Ovary (tissue), 9 donors: Measurements from ENCODE around the gene SOHLH1. TPM values are rescaled to one million over a fixed set of nuclear protein-coding genes. Genes with fewer than 3 reads are reported as not detected.

Source experiments
- DNase-seq, 5 donors: peaks; one replicate each; pipeline ENCODE4 v3.0.0-alpha.2; 2019 to 2020
- H3K27ac ChIP-seq, 2 donors: fragments of 200-600 bp; one replicate each; pipeline versions ENCODE4 v1.5.1 to v1.8.0; 2019 to 2022
- H3K27me3 ChIP-seq: fragments of 200-600 bp; one replicate; pipeline ENCODE4 v1.8.0; 2022
- H3K36me3 ChIP-seq: fragments of 200-600 bp; sonication (generic); one replicate; pipeline ENCODE4 v1.5.1; 2019
- H3K4me1 ChIP-seq: one replicate; pipeline ENCODE4 v1.8.1; 2013; ENCODE audit warnings: mild to moderate bottlenecking, moderate library complexity; ENCODE audit not compliant: insufficient read depth
- H3K4me3 ChIP-seq: fragments of 200-600 bp; sonication (generic); one replicate; pipeline ENCODE4 v1.5.1; 2017
- H3K9me3 ChIP-seq, 2 donors: fragments of 200-600 bp in 1 of 2; sonication (generic) in 1 of 2; one replicate each; pipeline versions ENCODE4 v1.5.1 to v1.8.1; 2013 to 2019; ENCODE audit warnings: mild to moderate bottlenecking in 1 of 2, moderate library complexity in 1 of 2
- CTCF ChIP-seq, 3 donors: fragments of 450-650 bp in 2 of 3; fragments of 200-600 bp in 1 of 3; IDR thresholded peaks; one replicate each; pipeline versions ENCODE4 v1.5.1 to v1.8.0; 2016 to 2022; ENCODE audit warnings: antibody characterized with exemption in 3 of 3, mild to moderate bottlenecking in 1 of 3
- EP300 ChIP-seq: sonication (generic); formaldehyde crosslinking; IDR thresholded peaks from one replicate; pipeline ENCODE4 v1.6.1; 2017; ENCODE audit warnings: antibody characterized with exemption
- POLR2A ChIP-seq: fragments of 450-650 bp; IDR thresholded peaks from one replicate; pipeline ENCODE4 v1.6.1; 2017; ENCODE audit warnings: antibody characterized with exemption, mild to moderate bottlenecking, moderate library complexity
- WGBS, 3 donors: extraction: QIAGEN DNeasy Blood & Tissue Kit in 1 of 3; methylation state at CpG; one replicate each; pipeline versions ENCODE4 v1.1.5 to v1.1.7; 2013 to 2017; 5-methylcytosine and 5-hydroxymethylcytosine counted together
- intact Hi-C, 4 donors: fragments of 100-400 bp; cut with DNase I; formaldehyde crosslinking; loops; one replicate each; pipeline versions ENCODE4 v1.11.0 to v1.15.1; 2022 to 2023
- polyA plus RNA-seq, 2 donors: library from polyadenylated mRNA; stranded (reverse); fragments of 200-250 nt in 1 of 2; fragments of 350-450 nt in 1 of 2; fragmentation: Illumina TruSeq in 1 of 2; extraction: RNeasy Lipid Tissue Mini Kit (QIAGEN cat#74804) in 1 of 2; gene quantifications; one replicate each; pipeline ENCODE4 v1.2.3, GENCODE V29; 2013 to 2014
- total RNA-seq, 7 donors: library from RNA; depleted of rRNA in 2 of 7; stranded (reverse); fragments of >200 nt in 2 of 7; fragmentation: NEBNext Ultra II Directional in 3 of 7; extraction: Animal tissue kit (Norgen Biotek cat#: 25700) in 3 of 7; gene quantifications; one replicate each; pipeline versions ENCODE4 v1.1.0 to v1.2.4, GENCODE V29; 2016 to 2023
- donor health status: DM: no; HTN: no; CAD: no; lungs with moderate emphysema.
- donor health status: DM: no; HTN: no; CAD: no.
- donor health status: Bipolar disorder and iron deficiency.
- donor health status: DM: yes; HTN: yes; CAD: no.
- donor health status: DM: no; HTN: no; CAD: no.
- donor health status: DM: yes; HTN: yes; CAD: no.

Gene SOHLH1
- total and polyA plus RNA-seq, 9 donors = 0.17 to 0.36 TPM; not detected in 7

- H3K27ac ChIP-seq = no peak overlapping the region
- H3K4me3 ChIP-seq = no peak overlapping the region
- no peaks in the 10 kb centered on the region for H3K4me1 ChIP-seq
- intact Hi-C loops = no loop called here
- no peaks in the 10 kb centered on the region for H3K27me3 ChIP-seq
- WGBS, 3 donors = 89 to 96% (median 90%) methylated on average over 12 of the region's 12 CpGs
- no peak for TF ChIP-seq POLR2A
- TF ChIP-seq CTCF (IDR thresholded peaks at IDR 0.05) = no peak
- TF ChIP-seq EP300 = no peak
- no peak for DNase-seq
- no peaks in the 10 kb centered on the region for H3K9me3 ChIP-seq
- no peaks in the 10 kb centered on the region for H3K36me3 ChIP-seq
These were observed 32.2 kb upstream of the SOHLH1 start for GRCh38 chr9:135731454-135731853.

GRCh38 chr9:135729480-135729879 is 30.2 kb upstream of the SOHLH1 start:
- Histone ChIP-seq H3K27me3 (no peaks in the 10 kb centered on the region), H3K27ac (no peak overlapping the region), H3K4me3 (no peak overlapping the region), H3K4me1 (no peaks in the 10 kb centered on the region), H3K9me3 (no peaks in the 10 kb centered on the region), H3K36me3 (no peaks in the 10 kb centered on the region)
- intact Hi-C loops = no loop called here
- 78 to 84% (median 82%) methylated on average over 13 of the region's 13 CpGs for WGBS, 3 donors
- TF ChIP-seq CTCF (IDR thresholded peaks at IDR 0.05) = no peak
- no peak for TF ChIP-seq EP300
- TF ChIP-seq POLR2A = no peak
- DNase-seq = no peak

GRCh38 chr9:135728436-135729110 is 29.3 kb upstream of the SOHLH1 start:
- DNase-seq = no peak
- intact Hi-C loops = no loop called here
- no peaks in the 10 kb centered on the region for H3K4me1 ChIP-seq

DNA sequence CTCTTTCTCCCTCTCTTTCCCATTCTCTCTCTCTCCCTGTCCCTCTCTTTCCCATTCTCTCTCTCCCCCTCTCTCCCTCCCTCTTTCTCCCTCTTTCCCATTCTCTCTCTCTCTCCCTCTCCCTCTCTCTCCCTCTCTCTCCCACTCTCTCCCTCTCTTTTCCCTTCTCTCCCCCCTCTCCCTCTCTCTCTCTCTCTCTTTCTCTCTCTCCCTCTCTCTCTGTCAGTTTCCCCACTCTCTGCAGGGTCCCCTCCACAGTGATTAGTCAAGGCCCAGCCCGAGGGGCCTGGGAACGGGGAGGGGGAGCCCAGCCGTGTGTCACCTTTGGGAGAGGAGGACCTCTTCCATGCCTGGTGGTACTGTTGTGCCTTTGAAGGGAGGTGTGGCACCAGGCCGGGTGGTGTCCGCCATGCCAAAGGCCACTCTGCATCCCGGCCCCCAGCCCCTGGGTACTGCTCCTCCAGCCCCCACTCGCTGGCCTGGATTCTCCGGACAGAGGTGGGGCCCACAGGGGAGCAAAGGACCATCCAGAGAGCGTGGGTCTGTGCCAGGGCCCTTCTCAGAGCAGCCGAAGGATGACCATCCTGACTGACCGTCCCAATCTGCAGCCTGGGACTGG is 28.1 kb upstream of the SOHLH1 start:
- no peak overlapping the region for H3K27ac ChIP-seq
- no peak for DNase-seq
- H3K27me3 ChIP-seq = no peaks in the 10 kb centered on the region
- 55 to 71% (median 62%) methylated on average over 10 to 11 of the region's 11 CpGs for WGBS, 3 donors
- intact Hi-C loops = no loop called here
- H3K4me1 ChIP-seq = no peaks in the 10 kb centered on the region
- H3K4me3 ChIP-seq = no peak overlapping the region
- no peaks in the 10 kb centered on the region for H3K36me3 ChIP-seq
- TF ChIP-seq EP300 = no peak
- TF ChIP-seq POLR2A = no peak
- TF ChIP-seq CTCF (IDR thresholded peaks at IDR 0.05) = no peak
- H3K9me3 ChIP-seq = no peaks in the 10 kb centered on the region

More at GRCh38 chr9:135728436-135729110, 29.3 kb upstream of the SOHLH1 start:
- TF ChIP-seq EP300 = no peak
- TF ChIP-seq CTCF (IDR thresholded peaks at IDR 0.05) = no peak
- TF ChIP-seq POLR2A = no peak
- Histone ChIP-seq H3K27ac (no peak overlapping the region), H3K9me3 (no peaks in the 10 kb centered on the region), H3K36me3 (no peaks in the 10 kb centered on the region), H3K27me3 (no peaks in the 10 kb centered on the region), H3K4me3 (no peak overlapping the region)
- 47 to 60% (median 48%) methylated on average over 18 of the region's 18 CpGs for WGBS, 3 donors
